ENCODE measurements around the gene SORCS1.
"Not testable (repeated sequence)": the region's sequence is repeated elsewhere in the genome, so short reads cannot be mapped to it uniquely, and the experiment has no call there.

Gene SORCS1

DNA sequence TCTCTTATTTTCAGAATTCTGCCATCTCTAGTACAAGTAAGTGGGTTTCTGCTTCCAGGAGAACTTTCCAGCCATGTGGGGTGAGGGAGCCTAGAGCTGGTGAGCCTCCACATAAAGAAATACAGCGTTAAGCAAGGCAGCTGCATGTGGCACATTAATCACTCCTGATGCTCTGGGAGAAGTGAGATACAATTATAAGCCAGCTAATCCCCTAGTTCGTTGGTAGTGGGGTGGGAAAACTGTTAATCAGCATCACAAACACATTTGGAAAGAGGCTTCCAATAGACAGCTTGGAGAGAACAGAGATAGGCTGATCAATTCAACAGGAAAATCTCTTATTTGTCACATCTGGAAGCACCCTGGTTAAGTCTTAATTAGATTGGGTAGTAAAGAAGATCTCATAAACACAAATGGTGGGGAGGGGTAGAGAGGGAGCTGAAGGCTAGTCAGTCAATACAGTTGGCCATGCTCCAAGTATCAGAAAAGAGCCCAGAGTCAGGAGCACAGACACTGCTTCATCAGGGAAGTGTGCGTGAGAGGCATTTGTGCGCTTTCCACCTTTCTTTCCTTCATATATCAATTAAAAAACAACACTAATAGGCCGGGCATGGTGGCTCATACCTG is 130.6 kb downstream of the SORCS1 start:
- TF ChIP-seq, protein P1, sequence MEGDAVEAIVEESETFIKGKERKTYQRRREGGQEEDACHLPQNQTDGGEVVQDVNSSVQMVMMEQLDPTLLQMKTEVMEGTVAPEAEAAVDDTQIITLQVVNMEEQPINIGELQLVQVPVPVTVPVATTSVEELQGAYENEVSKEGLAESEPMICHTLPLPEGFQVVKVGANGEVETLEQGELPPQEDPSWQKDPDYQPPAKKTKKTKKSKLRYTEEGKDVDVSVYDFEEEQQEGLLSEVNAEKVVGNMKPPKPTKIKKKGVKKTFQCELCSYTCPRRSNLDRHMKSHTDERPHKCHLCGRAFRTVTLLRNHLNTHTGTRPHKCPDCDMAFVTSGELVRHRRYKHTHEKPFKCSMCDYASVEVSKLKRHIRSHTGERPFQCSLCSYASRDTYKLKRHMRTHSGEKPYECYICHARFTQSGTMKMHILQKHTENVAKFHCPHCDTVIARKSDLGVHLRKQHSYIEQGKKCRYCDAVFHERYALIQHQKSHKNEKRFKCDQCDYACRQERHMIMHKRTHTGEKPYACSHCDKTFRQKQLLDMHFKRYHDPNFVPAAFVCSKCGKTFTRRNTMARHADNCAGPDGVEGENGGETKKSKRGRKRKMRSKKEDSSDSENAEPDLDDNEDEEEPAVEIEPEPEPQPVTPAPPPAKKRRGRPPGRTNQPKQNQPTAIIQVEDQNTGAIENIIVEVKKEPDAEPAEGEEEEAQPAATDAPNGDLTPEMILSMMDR (IDR thresholded peaks at IDR 0.05; ENCODE audit: control insufficient read depth, extremely low read depth, insufficient read depth): no peak
- DNase-seq (ENCODE audit: low read depth): no peak
- no peak overlapping the region for H3K4me3 ChIP-seq (ENCODE audit: low read depth, low read length)

DNA sequence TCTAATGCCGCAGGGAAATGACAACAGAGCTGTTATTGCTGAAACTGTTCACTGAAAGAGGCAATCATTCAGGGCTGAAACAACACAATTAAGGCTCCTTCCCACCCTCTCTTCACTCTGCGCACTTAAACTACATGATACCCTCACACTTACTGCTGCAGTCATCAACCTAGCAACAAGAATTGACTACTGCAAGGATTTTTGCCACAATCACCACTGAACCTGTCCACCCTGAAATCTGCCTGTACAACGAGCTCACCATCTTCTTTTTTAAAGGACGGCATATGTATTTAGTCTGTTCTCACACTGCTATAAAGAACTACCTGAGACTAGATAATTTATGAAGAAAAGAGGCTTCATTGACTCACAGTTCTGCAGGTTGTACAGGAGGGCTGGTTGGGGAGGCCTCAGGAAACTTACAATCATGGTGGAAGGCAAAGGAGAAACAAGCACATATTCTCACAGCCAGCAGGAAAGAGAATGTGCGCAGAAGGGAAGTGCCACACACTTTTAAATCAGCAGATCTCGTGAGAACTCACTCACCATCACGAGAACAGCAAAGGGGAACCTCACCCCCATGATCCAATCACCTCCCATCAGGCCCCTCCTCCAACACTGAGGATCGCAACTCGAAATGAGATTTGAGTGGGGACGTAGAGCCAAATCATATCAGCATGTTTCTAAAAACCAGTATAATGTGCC is 131.7 kb downstream of the SORCS1 start:
- no peak overlapping the region for H3K4me3 ChIP-seq (ENCODE audit: low read depth, low read length)

DNA sequence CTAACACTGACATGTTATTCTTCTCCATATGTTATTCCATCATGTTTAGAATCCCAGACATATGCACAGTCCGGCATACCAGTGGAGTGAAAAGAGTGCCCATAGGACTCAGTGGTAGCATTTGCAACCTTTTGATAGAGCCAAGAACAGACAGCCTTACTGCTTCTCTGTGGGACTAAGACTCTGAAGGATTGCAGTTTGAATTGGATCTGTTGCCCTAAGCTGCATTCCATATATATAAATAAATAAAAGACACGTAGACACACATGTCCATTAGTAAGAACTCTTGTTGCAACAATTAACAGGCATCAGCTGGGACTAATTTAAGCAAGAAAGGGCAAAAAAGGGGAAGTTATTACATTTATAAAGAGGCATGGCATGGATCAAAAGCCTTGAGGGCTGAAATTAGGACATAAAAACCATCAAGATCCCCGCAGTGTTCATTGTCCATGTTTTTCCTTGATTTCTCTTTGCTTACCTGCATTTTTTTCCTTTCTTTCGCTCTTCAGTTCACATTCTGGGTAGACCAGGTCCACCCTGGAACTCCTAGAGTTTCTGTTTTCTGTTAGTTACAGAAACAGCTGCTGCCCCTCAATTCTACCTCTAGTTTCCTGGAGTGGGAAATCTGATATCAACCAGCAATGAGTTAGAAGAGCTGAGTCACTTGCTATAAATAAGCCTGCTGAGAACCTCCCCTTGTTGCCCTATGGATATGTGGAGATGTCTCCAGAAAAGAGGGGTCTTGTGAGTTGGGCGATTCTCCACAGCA is 132.4 kb downstream of the SORCS1 start:
- TF ChIP-seq, protein P1 (IDR thresholded peaks at IDR 0.05; ENCODE audit: control insufficient read depth, extremely low read depth, insufficient read depth): no peak
- DNase-seq (ENCODE audit: low read depth): no peak
- H3K4me3 ChIP-seq (ENCODE audit: low read depth, low read length): no peak overlapping the region

More for the DNA sequence above, 131.7 kb downstream of the SORCS1 start:
- TF ChIP-seq, protein P1 (IDR thresholded peaks at IDR 0.05; ENCODE audit: control insufficient read depth, extremely low read depth, insufficient read depth): no peak
- DNase-seq (ENCODE audit: low read depth): no peak

DNA sequence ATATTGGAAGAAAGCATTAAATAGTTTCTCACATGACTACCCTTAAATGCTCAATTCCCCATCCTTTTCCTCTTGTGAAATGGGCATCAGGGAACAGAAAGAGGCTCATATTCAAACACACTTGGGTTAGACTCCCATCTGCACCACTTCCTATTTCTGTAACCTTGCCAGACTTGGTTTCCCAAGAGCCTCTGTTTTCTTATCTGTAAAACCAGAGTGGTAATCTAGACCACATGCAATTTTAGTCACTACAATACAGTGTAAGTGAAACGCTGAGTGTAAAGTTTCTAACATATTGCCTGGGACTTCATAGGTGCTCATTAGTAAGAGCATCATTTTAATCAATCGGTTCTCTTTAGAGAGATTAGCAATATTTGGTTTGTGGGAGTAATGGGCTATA is 136.3 kb downstream of the SORCS1 start:
- no peak overlapping the region for H3K4me3 ChIP-seq (ENCODE audit: low read depth, low read length)
- DNase-seq (ENCODE audit: low read depth): no peak
- TF ChIP-seq, protein P1 (IDR thresholded peaks at IDR 0.05; ENCODE audit: control insufficient read depth, extremely low read depth, insufficient read depth): no peak

DNA sequence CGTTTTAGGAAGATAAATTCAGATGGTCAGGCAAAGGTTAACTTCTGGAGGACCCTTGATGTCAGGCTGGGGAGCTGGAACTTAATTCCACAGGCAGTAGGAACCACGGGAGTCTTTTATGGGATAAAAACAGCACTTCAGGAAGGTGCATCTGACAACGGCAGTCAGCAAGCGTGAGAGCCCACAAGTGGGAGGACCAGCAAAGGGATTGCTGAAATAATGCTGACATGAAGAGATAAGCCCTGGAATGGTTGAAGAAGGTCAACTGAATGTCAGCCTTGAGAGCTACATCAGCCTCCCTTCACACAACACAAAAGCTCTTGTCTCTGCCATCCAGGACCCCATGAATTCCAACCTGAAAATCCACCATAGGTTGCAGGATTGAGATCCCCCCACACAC is 138.8 kb downstream of the SORCS1 start:
- DNase-seq (ENCODE audit: low read depth): no peak
- TF ChIP-seq, protein P1 (IDR thresholded peaks at IDR 0.05; ENCODE audit: control insufficient read depth, extremely low read depth, insufficient read depth): no peak
- no peak overlapping the region for H3K4me3 ChIP-seq (ENCODE audit: low read depth, low read length)

DNA sequence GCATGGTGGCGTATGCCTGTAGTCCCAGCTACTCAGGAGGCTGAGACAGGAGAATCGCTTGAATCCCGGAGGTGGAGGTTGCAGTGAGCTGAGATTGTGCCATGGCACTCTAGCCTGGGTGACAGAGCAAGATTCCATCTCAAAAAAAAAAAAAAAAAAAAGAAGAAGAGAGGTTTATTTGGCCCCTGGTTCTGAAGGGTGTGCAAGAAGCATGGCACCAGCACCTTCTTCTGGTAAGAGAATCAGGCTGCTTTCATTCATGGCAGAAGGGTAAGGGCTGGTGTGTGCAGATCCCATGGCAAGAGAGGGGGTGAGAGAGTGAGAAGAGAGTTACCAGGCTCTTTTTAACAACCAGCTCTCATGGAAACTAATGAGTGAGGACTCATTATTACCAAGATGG is 140.5 kb downstream of the SORCS1 start:
- DNase-seq (ENCODE audit: low read depth); H3K4me3 ChIP-seq (ENCODE audit: low read depth, low read length): not testable (repeated sequence)

DNA sequence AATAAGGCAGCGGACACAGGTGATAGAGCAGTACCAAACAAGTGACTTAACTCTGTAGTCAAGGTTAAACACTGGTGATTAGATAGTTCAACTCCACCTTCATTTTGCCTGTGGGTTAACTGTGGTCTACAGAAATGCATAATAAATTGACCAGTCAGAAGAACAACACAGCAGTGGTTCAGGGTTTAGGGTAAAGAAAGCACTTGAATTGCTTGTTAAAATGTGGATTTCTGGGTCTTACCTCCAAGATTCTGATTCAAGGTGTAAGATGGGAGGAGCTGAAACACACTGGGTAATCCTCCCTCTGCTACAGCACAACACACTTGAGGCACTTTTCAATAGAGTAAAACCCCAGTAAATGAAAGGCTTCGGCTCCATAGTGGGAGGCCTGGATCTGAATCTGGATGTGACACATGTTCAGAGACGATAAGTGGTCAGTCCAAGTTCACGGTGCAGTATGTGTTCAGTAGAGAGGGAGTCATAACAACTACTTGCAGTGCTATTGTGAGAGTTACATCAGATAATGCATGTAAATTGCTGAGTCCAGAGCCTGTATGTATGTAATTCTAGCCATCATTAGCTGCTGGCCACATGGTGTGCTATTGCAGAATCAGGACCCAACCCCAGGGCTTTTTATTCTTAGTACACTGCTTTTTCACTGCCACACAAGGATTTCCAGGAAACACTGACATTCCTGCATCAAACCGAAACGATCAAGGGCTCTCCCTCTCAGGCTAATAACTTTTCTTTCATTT is 141.7 kb downstream of the SORCS1 start:
- H3K4me3 ChIP-seq (ENCODE audit: low read depth, low read length): no peak overlapping the region
- DNase-seq (ENCODE audit: low read depth): no peak
- TF ChIP-seq, protein P1 (IDR thresholded peaks at IDR 0.05; ENCODE audit: control insufficient read depth, extremely low read depth, insufficient read depth): no peak

Measured in LNCaP clone FGC (cell line).